CD4-positive, alpha-beta T cell (primary cell): Measurements from ENCODE around the gene MRPL28. TPM values are rescaled to one million over a fixed set of nuclear protein-coding genes. Genes with fewer than 3 reads are reported as not detected.

Experiments used
- ATAC-seq: fragments of 200-7000 bp; cut with Tn5 transposase; one replicate; pipeline ENCODE4 v1.10.0; 2022; ENCODE audit warnings: mild to moderate bottlenecking; ENCODE audit not compliant: poor library complexity
- CTCF ChIA-PET: fragments of 350-600 bp; sonication (Branson Sonifier 250); formaldehyde crosslinking; loops from one replicate; lab custom pipeline; 2021; ENCODE audit warnings: antibody characterized with exemption, inconsistent platforms; lab: Charles Lee
- POLR2A ChIA-PET: fragments of 350-600 bp; sonication (Branson Sonifier 250); formaldehyde crosslinking; loops from one replicate; lab custom pipeline; 2021; ENCODE audit warnings: antibody characterized with exemption, inconsistent platforms; lab: Charles Lee
- DNase-seq, 14 experiments: peaks; one replicate each; pipeline ENCODE4 v3.0.0-alpha.2; 2013 to 2020; ENCODE audit warnings: mixed read lengths in 2 of 14
- H3K27ac ChIP-seq, 2 donors: one replicate each; pipeline versions ENCODE4 v1.5.1 to v1.7.0; 2013; ENCODE audit warnings: low read length in 2 of 2, low read depth in 1 of 2, mild to moderate bottlenecking in 1 of 2
- H3K27me3 ChIP-seq, 2 experiments: 1 replicate in 1 of 2; 2 replicates in 1 of 2; pipeline versions ENCODE4 v1.6.1 to v1.7.0; 2013; ENCODE audit warnings: low read length in 2 of 2, control low read depth in 1 of 2, mild to moderate bottlenecking in 1 of 2, moderate library complexity in 1 of 2; ENCODE audit not compliant: insufficient read depth in 2 of 2, control insufficient read depth in 1 of 2
- H3K36me3 ChIP-seq: one replicate; pipeline ENCODE4 v1.6.1; 2013; ENCODE audit warnings: low read length, control low read depth; ENCODE audit not compliant: insufficient read depth
- H3K4me1 ChIP-seq: one replicate; pipeline ENCODE4 v1.6.1; 2013; ENCODE audit warnings: low read length, control low read depth; ENCODE audit not compliant: insufficient read depth
- H3K4me3 ChIP-seq: one replicate; pipeline ENCODE4 v1.5.1; 2013; ENCODE audit warnings: mild to moderate bottlenecking, low read length, moderate library complexity
- H3K9me3 ChIP-seq, 2 experiments: 1 replicate in 1 of 2; 2 replicates in 1 of 2; pipeline versions ENCODE4 v1.6.1 to v1.7.0; 2013; ENCODE audit warnings: low read length in 2 of 2, mild to moderate bottlenecking in 2 of 2, control low read depth in 1 of 2, moderate library complexity in 1 of 2; ENCODE audit not compliant: control insufficient read depth in 1 of 2, insufficient read depth in 1 of 2
- H3K27ac Mint-ChIP-seq: one replicate; pipeline ENCODE4 v1.8.0; 2020; ENCODE audit warnings: mixed read lengths
- H3K27me3 Mint-ChIP-seq: one replicate; pipeline ENCODE4 v1.8.0; 2021; ENCODE audit warnings: mixed read lengths
- H3K36me3 Mint-ChIP-seq: one replicate; pipeline ENCODE4 v1.8.0; 2021; ENCODE audit warnings: low read depth, mixed read lengths
- H3K4me1 Mint-ChIP-seq: one replicate; pipeline ENCODE4 v1.8.0; 2021; ENCODE audit warnings: low read depth, mixed read lengths
- H3K4me3 Mint-ChIP-seq: one replicate; pipeline ENCODE4 v1.8.0; 2020; ENCODE audit warnings: mild to moderate bottlenecking, mixed read lengths
- H3K9me3 Mint-ChIP-seq: one replicate; pipeline ENCODE4 v1.8.0; 2020; ENCODE audit warnings: mixed read lengths
- intact Hi-C, 2 experiments: fragments of 100-400 bp; cut with DNase I in 1 of 2; cut with micrococcal nuclease in 1 of 2; formaldehyde crosslinking; loops; one replicate each; pipeline versions ENCODE4 v1.15.1 to v1.9.0; 2023 to 2025; cut with DNase I, micrococcal nuclease
- total RNA-seq, 174 experiments: library from RNA in 2 of 174; stranded (reverse) in 2 of 174; gene quantifications; one replicate each; pipeline ENCODE4 v1.2.3 and lab custom pipeline; 2021 to 2026
- TF ChIP-seq, protein P1 (sequence below): fragments of 200-600 bp; IDR thresholded peaks from one replicate; pipeline ENCODE4 v1.8.0; 2022; ENCODE audit warnings: antibody characterized with exemption, mild to moderate bottlenecking

Gene MRPL28
- total RNA-seq, 2 experiments from 2014 or later, result 19.6 to 19.7 TPM

GRCh38 chr16:360698-361336 lies 9.5 kb downstream of the MRPL28 start:
- Histone ChIP-seq H3K27ac (no peak overlapping the region), H3K9me3 (no peaks in the 10 kb centered on the region), H3K4me3 (no peak overlapping the region), H3K4me1 (peaks cover 35% of the 10 kb centered on the region), H3K36me3 (no peaks in the 10 kb centered on the region), H3K27me3 (no peaks in the 10 kb centered on the region)
- ChIA-PET POLR2A (interaction anchor here (0.8 kb wide), 1 partner anchor 126 kb away, joined by 3 read pairs; no protein-coding TSS in a partner anchor), CTCF (interaction anchor here (1.4 to 2.5 kb wide), 4 partner anchors 10 to 295 kb away, joined by 4 to 19 read pairs (median 8); partner anchors contain the start of gene FAM234A)
- ATAC-seq (no peak), DNase-seq (no peak)
- intact Hi-C loops, result no loop called here
- TF ChIP-seq, protein P1, sequence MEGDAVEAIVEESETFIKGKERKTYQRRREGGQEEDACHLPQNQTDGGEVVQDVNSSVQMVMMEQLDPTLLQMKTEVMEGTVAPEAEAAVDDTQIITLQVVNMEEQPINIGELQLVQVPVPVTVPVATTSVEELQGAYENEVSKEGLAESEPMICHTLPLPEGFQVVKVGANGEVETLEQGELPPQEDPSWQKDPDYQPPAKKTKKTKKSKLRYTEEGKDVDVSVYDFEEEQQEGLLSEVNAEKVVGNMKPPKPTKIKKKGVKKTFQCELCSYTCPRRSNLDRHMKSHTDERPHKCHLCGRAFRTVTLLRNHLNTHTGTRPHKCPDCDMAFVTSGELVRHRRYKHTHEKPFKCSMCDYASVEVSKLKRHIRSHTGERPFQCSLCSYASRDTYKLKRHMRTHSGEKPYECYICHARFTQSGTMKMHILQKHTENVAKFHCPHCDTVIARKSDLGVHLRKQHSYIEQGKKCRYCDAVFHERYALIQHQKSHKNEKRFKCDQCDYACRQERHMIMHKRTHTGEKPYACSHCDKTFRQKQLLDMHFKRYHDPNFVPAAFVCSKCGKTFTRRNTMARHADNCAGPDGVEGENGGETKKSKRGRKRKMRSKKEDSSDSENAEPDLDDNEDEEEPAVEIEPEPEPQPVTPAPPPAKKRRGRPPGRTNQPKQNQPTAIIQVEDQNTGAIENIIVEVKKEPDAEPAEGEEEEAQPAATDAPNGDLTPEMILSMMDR, result no peak
- H3K9me3 Mint-ChIP-seq, result no peaks in the 10 kb centered on the region
- H3K27ac Mint-ChIP-seq, result no peak overlapping the region
- no peaks in the 10 kb centered on the region for H3K27me3 Mint-ChIP-seq
- H3K4me1 Mint-ChIP-seq, result peaks cover 6% of the 10 kb centered on the region
- H3K36me3 Mint-ChIP-seq, result no peaks in the 10 kb centered on the region
- no peak overlapping the region for H3K4me3 Mint-ChIP-seq

DNA sequence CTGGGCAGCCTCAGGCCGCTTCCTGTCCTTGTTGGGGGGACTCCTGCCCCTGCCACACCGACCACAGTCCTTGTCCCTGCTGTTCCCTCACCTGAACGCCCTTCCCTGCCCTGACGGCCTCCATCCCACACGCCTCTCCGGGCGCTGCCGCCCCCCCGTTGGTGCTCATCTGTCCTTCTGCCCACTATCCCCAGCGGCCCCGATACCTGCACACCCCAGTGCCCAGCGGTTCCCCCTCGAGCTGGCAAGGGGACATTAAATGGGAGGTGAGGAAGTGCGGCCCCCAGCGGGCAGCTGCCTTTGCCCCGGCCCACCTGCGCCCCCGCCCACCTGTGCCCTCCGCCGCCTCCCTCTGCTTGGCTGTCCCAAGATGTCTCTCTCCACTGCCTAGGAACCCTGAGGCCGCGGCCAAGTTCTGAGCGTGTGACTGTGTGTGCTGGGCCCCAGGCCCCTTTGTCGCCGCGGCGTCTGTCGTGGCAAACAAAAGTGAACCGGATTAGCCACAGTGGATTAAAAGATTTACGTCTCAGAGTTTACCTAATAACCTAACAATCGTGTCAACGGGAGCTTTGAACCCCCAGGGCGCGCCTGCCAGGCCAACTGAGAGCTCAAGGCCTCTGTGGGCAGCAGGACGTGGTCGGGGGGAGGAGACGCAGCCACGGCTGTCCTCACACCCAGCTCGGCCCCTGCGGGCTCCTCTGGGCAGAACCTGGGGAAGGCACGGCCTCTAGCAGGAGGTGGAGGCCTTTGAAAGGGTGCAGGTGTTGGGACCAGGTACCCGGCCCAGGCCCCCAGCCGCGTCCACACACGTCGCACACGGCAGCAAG lies 10.3 kb downstream of the MRPL28 start:
- no peaks in the 10 kb centered on the region for H3K9me3 Mint-ChIP-seq
- intact Hi-C loops, result no loop called here
- CTCF ChIA-PET, result no interaction called here
- no peaks in the 10 kb centered on the region for H3K36me3 Mint-ChIP-seq
- H3K4me1 ChIP-seq, result peaks cover 42% of the 10 kb centered on the region
- H3K9me3 ChIP-seq, result no peaks in the 10 kb centered on the region
- TF ChIP-seq, protein P1, result no peak
- H3K27me3 Mint-ChIP-seq, result no peaks in the 10 kb centered on the region
- H3K4me3 Mint-ChIP-seq, result no peak overlapping the region
- no peaks in the 10 kb centered on the region for H3K27me3 ChIP-seq
- POLR2A ChIA-PET, result no interaction called here
- no peak overlapping the region for H3K4me3 ChIP-seq
- H3K36me3 ChIP-seq, result no peaks in the 10 kb centered on the region
- no peak overlapping the region for H3K27ac ChIP-seq
- H3K27ac Mint-ChIP-seq, result no peak overlapping the region
- ATAC-seq (no peak), DNase-seq (no peak)
- peaks cover 12% of the 10 kb centered on the region for H3K4me1 Mint-ChIP-seq

GRCh38 chr16:359067-359763 lies 11.1 kb downstream of the MRPL28 start:
- Mint-ChIP-seq H3K4me3 (no peak overlapping the region), H3K4me1 (peaks cover 18% of the 10 kb centered on the region), H3K36me3 (no peaks in the 10 kb centered on the region), H3K27me3 (no peaks in the 10 kb centered on the region), H3K27ac (no peak overlapping the region), H3K9me3 (no peaks in the 10 kb centered on the region)
- no peak for ATAC-seq
- ChIA-PET CTCF (no interaction called here), POLR2A (no interaction called here)
- no peak for DNase-seq
- intact Hi-C loops, result no loop called here
- TF ChIP-seq, protein P1, result no peak
- Histone ChIP-seq H3K9me3 (no peaks in the 10 kb centered on the region), H3K27ac (no peak overlapping the region), H3K4me3 (no peak overlapping the region), H3K27me3 (no peaks in the 10 kb centered on the region), H3K4me1 (peaks cover 51% of the 10 kb centered on the region), H3K36me3 (no peaks in the 10 kb centered on the region)
